K562 (cell line): Measurements from ENCODE around the gene CCDC18. TPM values are rescaled to one million over a fixed set of nuclear protein-coding genes. Genes with fewer than 3 reads are reported as not detected.

ENCODE experiments used
- ATAC-seq: fragments of 200-7000 bp; cut with Tn5 transposase; 3 replicates; pipeline ENCODE4 v1.9.1; 2020; ENCODE audit warnings: moderate library complexity
- BruUV-seq: library from RNA; stranded (reverse); fragments of 400-500 nt; replicated peaks from 2 replicates; lab custom pipeline; 2021; lab: Mats Ljungman, UMichigan
- CTCF ChIA-PET: fragments of 300-600 bp; formaldehyde crosslinking; extraction: SDS; loops from one replicate; lab custom pipeline; 2021; ENCODE audit warnings: low intra/inter-chr PET ratio; lab: Yijun Ruan, JAX
- POLR2A ChIA-PET: fragments of 300-600, 350-650 bp; sonication (Branson Sonifier 250); formaldehyde crosslinking; extraction: SDS; loops from one replicate; lab custom pipeline; 2021; ENCODE audit warnings: antibody characterized with exemption, inconsistent platforms; lab: Yijun Ruan, JAX
- DNase-seq, 4 experiments: peaks; one replicate each; pipeline versions ENCODE4 v3.0.0 to v3.0.0-alpha.2; 2011 to 2018; ENCODE audit warnings: low spot score in 3 of 4, mixed read lengths in 3 of 4; ENCODE audit errors: extremely low read depth in 1 of 4
- FAIRE-seq: peaks from 2 replicates; lab custom pipeline; 2011; peaks lifted over from hg19 to GRCh38; lab: Jason Lieb, UNC
- H2AFZ ChIP-seq: 2 replicates; pipeline ENCODE4 v1.6.0; 2011; ENCODE audit warnings: low read depth, low read length, control low read depth, inconsistent platforms
- H3K27ac ChIP-seq: fragments of 200-600 bp; 3 replicates; pipeline ENCODE4 v1.8.0; 2011; ENCODE audit warnings: low read depth, mild to moderate bottlenecking, control low read depth, inconsistent platforms, low read length, moderate library complexity, mixed read lengths; ENCODE audit errors: extremely low read depth
- H3K27me3 ChIP-seq, 2 experiments: fragments of 300-600 bp in 1 of 2; 2 replicates in 1 of 2; 3 replicates in 1 of 2; pipeline versions ENCODE4 v1.6.0 to v1.8.0; 2011; ENCODE audit warnings: inconsistent platforms in 2 of 2, low read length in 2 of 2, mild to moderate bottlenecking in 1 of 2, mixed read lengths in 1 of 2, moderate library complexity in 1 of 2; ENCODE audit not compliant: control insufficient read depth in 2 of 2, insufficient read depth in 2 of 2
- H3K36me3 ChIP-seq: fragments of 300-600 bp; 3 replicates; pipeline ENCODE4 v1.8.0; 2011; ENCODE audit warnings: mild to moderate bottlenecking, low read length, inconsistent platforms; ENCODE audit not compliant: control insufficient read depth, insufficient read depth
- H3K4me1 ChIP-seq, 2 experiments: fragments of 200-600 bp in 1 of 2; replicated peaks in 1 of 2; 2 replicates in 1 of 2; 3 replicates in 1 of 2; pipeline versions ENCODE4 v1.5.1 to v1.8.0; 2011; ENCODE audit warnings: inconsistent platforms in 2 of 2, low read length in 2 of 2, mild to moderate bottlenecking in 1 of 2, mixed read lengths in 1 of 2, moderate library complexity in 1 of 2; ENCODE audit not compliant: control insufficient read depth in 2 of 2, insufficient read depth in 2 of 2
- H3K4me2 ChIP-seq: 2 replicates; pipeline ENCODE4 v1.6.1; 2011; ENCODE audit warnings: low read length, control low read depth, inconsistent platforms, mixed read lengths; ENCODE audit not compliant: insufficient read depth
- H3K4me3 ChIP-seq: fragments of 200-600 bp; sonication (generic), shearing (Covaris generic); 2 replicates; pipeline ENCODE4 v1.5.1; 2016; ENCODE audit warnings: control low read depth, inconsistent platforms
- H3K79me2 ChIP-seq: fragments of 200-600 bp; 3 replicates; pipeline ENCODE4 v1.8.0; 2011; ENCODE audit warnings: low read length, inconsistent platforms; ENCODE audit not compliant: control insufficient read depth, insufficient read depth
- H3K9ac ChIP-seq, 2 experiments: 2 replicates each; pipeline versions ENCODE4 v1.6.0 to v1.6.1; 2011; ENCODE audit warnings: low read depth in 2 of 2, low read length in 2 of 2, control low read depth in 1 of 2, inconsistent platforms in 1 of 2, mild to moderate bottlenecking in 1 of 2, mixed read lengths in 1 of 2; ENCODE audit not compliant: insufficient read depth in 1 of 2
- H3K9me1 ChIP-seq: one replicate; pipeline ENCODE4 v1.6.0; 2011; ENCODE audit warnings: inconsistent platforms, mild to moderate bottlenecking, low read length, moderate library complexity; ENCODE audit not compliant: control insufficient read depth, insufficient read depth
- H3K9me3 ChIP-seq: replicated peaks from 2 replicates; pipeline ENCODE4 v1.5.1; 2011; ENCODE audit warnings: low read depth, low read length, inconsistent platforms; ENCODE audit not compliant: control insufficient read depth, insufficient read depth
- H4K20me1 ChIP-seq: replicated peaks from 2 replicates; pipeline ENCODE4 v1.6.1; 2011; ENCODE audit warnings: low read length, inconsistent platforms, mixed read lengths; ENCODE audit not compliant: control insufficient read depth, insufficient read depth
- ARNT ChIP-seq, 2 experiments: fragments of 450-650 bp; IDR thresholded peaks; 2 replicates each; pipeline ENCODE4 v1.6.1; 2016; ENCODE audit warnings: mild to moderate bottlenecking in 1 of 2
- BACH1 ChIP-seq: fragments of 200-800 bp; sonication (Bioruptor generic); IDR thresholded peaks from 2 replicates; pipeline ENCODE4 v1.6.1; 2016; ENCODE audit warnings: missing genetic modification characterization, missing compliant biosample characterization
- BHLHE40 ChIP-seq: IDR thresholded peaks from 2 replicates; pipeline ENCODE4 v1.6.1; 2011; ENCODE audit warnings: low read length, improper control_type of control experiment
- E2F6 ChIP-seq, 2 experiments: IDR thresholded peaks; 2 replicates each; pipeline ENCODE4 v1.6.1; 2011; ENCODE audit warnings: borderline replicate concordance in 1 of 2, control low read depth in 1 of 2, low read depth in 1 of 2, low read length in 1 of 2, mild to moderate bottlenecking in 1 of 2, mixed read lengths in 1 of 2, moderate library complexity in 1 of 2; ENCODE audit not compliant: insufficient read depth in 1 of 2, insufficient read length in 1 of 2, poor library complexity in 1 of 2, severe bottlenecking in 1 of 2; ENCODE audit errors: extremely low read depth in 1 of 2
- GATAD2A ChIP-seq: fragments of 450-650 bp; IDR thresholded peaks from 2 replicates; pipeline ENCODE4 v1.6.1; 2017
- HNRNPK ChIP-seq: fragments of 200-400 bp; formaldehyde crosslinking; IDR thresholded peaks from one replicate; pipeline ENCODE4 v1.6.1; 2018; ENCODE audit warnings: mild to moderate bottlenecking, low read depth, low read length; ENCODE audit not compliant: poor library complexity, severe bottlenecking
- JUNB ChIP-seq: fragments of 450-650 bp; formaldehyde crosslinking; conservative IDR thresholded peaks from 2 replicates; pipeline ENCODE4 v1.4.0; 2020; ENCODE audit warnings: mild to moderate bottlenecking
- MYBL2 ChIP-seq, 2 experiments: fragments of 450-650 bp in 1 of 2; sonication (generic) in 1 of 2; formaldehyde crosslinking in 1 of 2; IDR thresholded peaks; 2 replicates each; pipeline versions ENCODE4 v1.6.1 to v1.8.1; 2017 to 2022; ENCODE audit warnings: borderline replicate concordance in 1 of 2, inconsistent platforms in 1 of 2, low read depth in 1 of 2, mild to moderate bottlenecking in 1 of 2, missing genetic modification reagents in 1 of 2, moderate library complexity in 1 of 2
- PHF8 ChIP-seq: fragments of 200-600 bp; sonication (generic); IDR thresholded peaks from 2 replicates; pipeline ENCODE4 v1.6.1; 2012; ENCODE audit warnings: mixed run types, mild to moderate bottlenecking, inconsistent platforms, low read length, moderate library complexity, borderline replicate concordance
- SNAPC5 ChIP-seq: fragments of 250-450 bp; sonication (Bioruptor Pico); IDR thresholded peaks from 2 replicates; pipeline ENCODE4 v1.8.0; 2021; ENCODE audit warnings: moderate library complexity, mild to moderate bottlenecking, inconsistent platforms
- ZEB2 ChIP-seq: fragments of 450-650 bp; IDR thresholded peaks from 2 replicates; pipeline ENCODE4 v1.6.1; 2016
- ZNF140 ChIP-seq: fragments of 250-450 bp; sonication (Bioruptor Pico); IDR thresholded peaks from 2 replicates; pipeline ENCODE4 v1.8.0; 2021; ENCODE audit warnings: moderate library complexity, mild to moderate bottlenecking, inconsistent platforms
- ZNF316 ChIP-seq: fragments of 450-650 bp; IDR thresholded peaks from 2 replicates; pipeline ENCODE4 v1.6.1; 2016
- ZNF785 ChIP-seq: fragments of 250-450 bp; sonication (Bioruptor Pico); IDR thresholded peaks from 2 replicates; pipeline ENCODE4 v1.4.0; 2020; ENCODE audit warnings: mild to moderate bottlenecking
- WGBS: fragments of 100-300 bp; shearing (Covaris generic); methylation state at CpG from one replicate; pipeline ENCODE4 v1.1.6; 2016; ENCODE audit warnings: low coverage, mixed read lengths; ENCODE audit not compliant: insufficient coverage; ENCODE audit errors: missing lambda C conversion rate; 5-methylcytosine and 5-hydroxymethylcytosine counted together
- in situ Hi-C: fragments of 300-500 bp; cut with MboI; formaldehyde crosslinking; loops from 4 replicates; pipeline ENCODE4 v1.15.0; 2018; ENCODE audit warnings: inconsistent platforms, mixed read lengths
- intact Hi-C: fragments of 100-400 bp; cut with micrococcal nuclease; formaldehyde crosslinking; loops from 2 replicates; pipeline ENCODE4 v1.14.2; 2022
- polyA plus RNA-seq, 8 experiments: library from polyadenylated mRNA; depleted of rRNA in 4 of 8; stranded (reverse) in 5 of 8; unstranded in 3 of 8; fragments of >200 nt; fragmentation: Nextera tagmentation in 2 of 8; fragmentation: Illumina TruSeq in 1 of 8; extraction: Ambion mirVana in 2 of 8; extraction: Trizol in 1 of 8; gene quantifications; 2 replicates each; pipeline versions ENCODE4 v1.2.1 to v1.2.3, GENCODE V29; 2011 to 2014; ENCODE audit warnings: inconsistent platforms in 1 of 8, missing spikeins in 1 of 8
- total RNA-seq, 7 experiments: library from RNA; depleted of rRNA in 6 of 7; stranded (reverse); fragments of >200 nt in 6 of 7; fragmentation: Illumina TruSeq in 2 of 7; extraction: Trizol in 2 of 7; gene quantifications; 2 replicates each; pipeline versions ENCODE4 v1.2.1 to v1.2.3, GENCODE V29; 2011 to 2021; ENCODE audit warnings: low replicate concordance in 1 of 7
- TF ChIP-seq, protein P1 (sequence below), 2 experiments: fragments of 150-350 bp in 1 of 2; IDR thresholded peaks; 2 replicates each; pipeline ENCODE4 v1.6.1; 2012 to 2016; ENCODE audit warnings: low read depth in 2 of 2, low read length in 2 of 2, mild to moderate bottlenecking in 1 of 2, moderate library complexity in 1 of 2

The CCDC18 gene
- total and polyA plus RNA-seq, 9 of the 15 experiments (the other 6 are each of a cell fraction or from before 2014, with no cell fraction given) = 19.5 to 34.2 (median 24.3) TPM

DNA sequence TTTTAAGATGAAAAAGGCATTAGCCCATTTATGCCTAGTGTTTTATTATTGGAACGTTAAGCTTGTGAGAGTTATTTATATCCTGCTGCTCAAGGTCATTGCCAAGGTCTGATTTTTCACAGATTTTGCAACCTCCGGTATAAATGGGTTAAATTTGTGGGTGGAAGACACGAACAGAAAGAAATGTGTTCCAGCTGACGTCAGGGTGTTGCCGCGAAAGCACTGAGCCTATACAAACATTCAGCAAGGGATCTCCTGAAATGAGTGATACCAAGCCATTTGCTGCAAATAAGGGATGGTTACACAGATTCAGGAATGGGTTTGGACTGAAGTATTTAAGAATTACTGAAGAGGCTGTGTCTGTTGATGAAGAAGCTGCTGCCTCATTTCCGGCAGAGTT lies 32.5 kb upstream of the CCDC18 start:
- FAIRE-seq = no peak
- ChIA-PET CTCF (interaction anchor here (0.5 kb wide), 1 partner anchor 309 kb away, joined by 3 read pairs; no protein-coding TSS in a partner anchor), POLR2A (no interaction called here)
- 0 out of 2 replicates have a peak, but pooled peaks cover 3% of the 10 kb centered on the region for H4K20me1 ChIP-seq
- no peak overlapping the region for H3K9ac ChIP-seq
- H3K27me3 ChIP-seq = no peaks in the 10 kb centered on the region
- no peak for ATAC-seq
- TSS peak; percentile 16 for BruUV-seq
- H3K9me1 ChIP-seq = no peaks in the 10 kb centered on the region
- no peak overlapping the region for H3K4me3 ChIP-seq
- H3K4me1 ChIP-seq = no peaks in the 10 kb centered on the region
- 69% methylated on average over 7 of the region's 7 CpGs for WGBS
- H3K9me3 ChIP-seq = no peaks in the 10 kb centered on the region
- in situ Hi-C loops = no loop called here
- H2AFZ ChIP-seq = no peak overlapping the region
- no peaks in the 10 kb centered on the region; the same call in 2 of the 3 replicates for H3K79me2 ChIP-seq
- no peak overlapping the region for H3K4me2 ChIP-seq
- intact Hi-C loops = no loop called here
- peaks cover 62% of the 10 kb centered on the region for H3K36me3 ChIP-seq
- H3K27ac ChIP-seq = no peak overlapping the region
- DNase-seq = no peak
- TF ChIP-seq HNRNPK = no peak
- no peak for TF ChIP-seq SNAPC5 (CRISPR knock-in tag)
- no peak for TF ChIP-seq MYBL2 (IDR thresholded peaks at IDR 0.05; ENCODE audit: low read depth)
- no peak for TF ChIP-seq MYBL2 (CRISPR knock-in tag; IDR thresholded peaks at IDR 0.05; ENCODE audit: borderline replicate concordance)
- no peak for TF ChIP-seq JUNB
- TF ChIP-seq GATAD2A = no peak
- TF ChIP-seq BHLHE40 = no peak
- no peak for TF ChIP-seq PHF8
- TF ChIP-seq, protein P1, sequence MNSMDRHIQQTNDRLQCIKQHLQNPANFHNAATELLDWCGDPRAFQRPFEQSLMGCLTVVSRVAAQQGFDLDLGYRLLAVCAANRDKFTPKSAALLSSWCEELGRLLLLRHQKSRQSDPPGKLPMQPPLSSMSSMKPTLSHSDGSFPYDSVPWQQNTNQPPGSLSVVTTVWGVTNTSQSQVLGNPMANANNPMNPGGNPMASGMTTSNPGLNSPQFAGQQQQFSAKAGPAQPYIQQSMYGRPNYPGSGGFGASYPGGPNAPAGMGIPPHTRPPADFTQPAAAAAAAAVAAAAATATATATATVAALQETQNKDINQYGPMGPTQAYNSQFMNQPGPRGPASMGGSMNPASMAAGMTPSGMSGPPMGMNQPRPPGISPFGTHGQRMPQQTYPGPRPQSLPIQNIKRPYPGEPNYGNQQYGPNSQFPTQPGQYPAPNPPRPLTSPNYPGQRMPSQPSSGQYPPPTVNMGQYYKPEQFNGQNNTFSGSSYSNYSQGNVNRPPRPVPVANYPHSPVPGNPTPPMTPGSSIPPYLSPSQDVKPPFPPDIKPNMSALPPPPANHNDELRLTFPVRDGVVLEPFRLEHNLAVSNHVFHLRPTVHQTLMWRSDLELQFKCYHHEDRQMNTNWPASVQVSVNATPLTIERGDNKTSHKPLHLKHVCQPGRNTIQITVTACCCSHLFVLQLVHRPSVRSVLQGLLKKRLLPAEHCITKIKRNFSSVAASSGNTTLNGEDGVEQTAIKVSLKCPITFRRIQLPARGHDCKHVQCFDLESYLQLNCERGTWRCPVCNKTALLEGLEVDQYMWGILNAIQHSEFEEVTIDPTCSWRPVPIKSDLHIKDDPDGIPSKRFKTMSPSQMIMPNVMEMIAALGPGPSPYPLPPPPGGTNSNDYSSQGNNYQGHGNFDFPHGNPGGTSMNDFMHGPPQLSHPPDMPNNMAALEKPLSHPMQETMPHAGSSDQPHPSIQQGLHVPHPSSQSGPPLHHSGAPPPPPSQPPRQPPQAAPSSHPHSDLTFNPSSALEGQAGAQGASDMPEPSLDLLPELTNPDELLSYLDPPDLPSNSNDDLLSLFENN (IDR thresholded peaks at IDR 0.05; ENCODE audit: low read depth in 2 of 2, low read length in 2 of 2) = no peak
- no peak for TF ChIP-seq ZNF785
- no peak for TF ChIP-seq ZNF316
- TF ChIP-seq ZEB2 = no peak
- TF ChIP-seq E2F6 (IDR thresholded peaks at IDR 0.05; ENCODE audit: borderline replicate concordance in 1 of 2, extremely low read depth in 1 of 2, insufficient read depth in 1 of 2, insufficient read length in 1 of 2, low read depth in 1 of 2, low read length in 1 of 2, poor library complexity in 1 of 2, severe bottlenecking in 1 of 2) = no peak
- TF ChIP-seq BACH1 (tag) = no peak
- no peak for TF ChIP-seq ZNF140
- no peak for TF ChIP-seq ARNT (IDR thresholded peaks at IDR 0.05)
